RWPE2 (cell line): Measurements from ENCODE around the gene PALD1.

Source experiments
- ATAC-seq: fragments of 200-7000 bp; cut with Tn5 transposase; 3 replicates; pipeline ENCODE4 v1.9.1; 2021; ENCODE audit warnings: low read depth
- DNase-seq: peaks from one replicate; pipeline ENCODE4 v3.0.0-alpha.2; 2020; ENCODE audit warnings: low spot score
- H3K27ac ChIP-seq: fragments of 450-650 bp; 2 replicates; pipeline ENCODE4 v1.5.1; 2017; ENCODE audit warnings: mild to moderate bottlenecking; ENCODE audit not compliant: poor library complexity, severe bottlenecking
- H3K27me3 ChIP-seq: fragments of 250-450 bp; sonication (Bioruptor Pico); 2 replicates; pipeline ENCODE4 v1.5.1; 2021; ENCODE audit warnings: mild to moderate bottlenecking, moderate library complexity; ENCODE audit not compliant: insufficient read depth, poor library complexity, severe bottlenecking
- H3K36me3 ChIP-seq: fragments of 250-450 bp; sonication (Bioruptor Pico); 2 replicates; pipeline ENCODE4 v1.5.1; 2020; ENCODE audit warnings: low read depth, mild to moderate bottlenecking, moderate library complexity
- H3K4me1 ChIP-seq: fragments of 250-450 bp; sonication (Bioruptor Pico); 2 replicates; pipeline ENCODE4 v1.5.1; 2021; ENCODE audit warnings: mild to moderate bottlenecking, moderate library complexity; ENCODE audit not compliant: insufficient read depth, poor library complexity, severe bottlenecking
- H3K4me3 ChIP-seq: fragments of 250-450 bp; sonication (Bioruptor Pico); 2 replicates; pipeline ENCODE4 v1.5.1; 2021; ENCODE audit warnings: mild to moderate bottlenecking, moderate library complexity; ENCODE audit not compliant: severe bottlenecking
- H3K9me3 ChIP-seq: fragments of 250-450 bp; sonication (Bioruptor Pico); 2 replicates; pipeline ENCODE4 v1.5.1; 2021; ENCODE audit warnings: mild to moderate bottlenecking, moderate library complexity; ENCODE audit not compliant: severe bottlenecking
- TF ChIP-seq, protein P1 (sequence below): fragments of 450-650 bp; IDR thresholded peaks from one replicate; pipeline ENCODE4 v1.5.1; 2017; ENCODE audit warnings: mild to moderate bottlenecking, moderate library complexity; ENCODE audit not compliant: poor library complexity, severe bottlenecking

Gene PALD1

DNA sequence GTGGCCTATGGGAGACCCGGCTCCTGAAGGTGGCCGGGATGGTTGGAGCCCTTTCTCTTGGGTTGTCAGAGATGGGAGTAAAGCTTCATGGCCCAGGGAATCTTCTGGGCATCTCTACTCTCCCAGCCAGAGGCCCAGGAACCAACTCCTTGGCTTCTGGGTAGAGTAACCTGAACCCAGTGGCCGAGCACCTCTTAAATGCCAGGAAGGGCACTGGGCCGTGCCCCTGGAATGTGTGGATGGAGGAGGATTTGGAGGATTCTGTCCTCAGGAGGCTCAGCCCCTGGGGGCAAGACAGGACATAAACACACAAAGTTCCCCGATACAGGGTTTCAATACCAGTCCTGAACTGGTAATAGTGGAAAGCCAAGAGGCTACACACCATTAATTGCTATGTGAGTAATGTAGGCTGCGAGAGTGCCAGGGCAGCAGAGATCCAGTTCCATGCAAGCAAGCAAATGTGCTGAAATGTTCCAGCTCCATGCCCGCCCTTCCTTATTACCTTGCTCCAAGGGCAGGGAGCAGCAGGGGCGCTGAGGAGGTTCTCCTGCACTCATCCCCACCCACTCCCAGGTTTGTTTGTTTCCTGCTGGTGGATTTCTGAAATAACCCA lies 1.2 kb downstream of the PALD1 start:
- Histone ChIP-seq H3K4me1 (peaks cover 14% of the 10 kb centered on the region), H3K27ac (no peak overlapping the region)
- TF ChIP-seq, protein P1, sequence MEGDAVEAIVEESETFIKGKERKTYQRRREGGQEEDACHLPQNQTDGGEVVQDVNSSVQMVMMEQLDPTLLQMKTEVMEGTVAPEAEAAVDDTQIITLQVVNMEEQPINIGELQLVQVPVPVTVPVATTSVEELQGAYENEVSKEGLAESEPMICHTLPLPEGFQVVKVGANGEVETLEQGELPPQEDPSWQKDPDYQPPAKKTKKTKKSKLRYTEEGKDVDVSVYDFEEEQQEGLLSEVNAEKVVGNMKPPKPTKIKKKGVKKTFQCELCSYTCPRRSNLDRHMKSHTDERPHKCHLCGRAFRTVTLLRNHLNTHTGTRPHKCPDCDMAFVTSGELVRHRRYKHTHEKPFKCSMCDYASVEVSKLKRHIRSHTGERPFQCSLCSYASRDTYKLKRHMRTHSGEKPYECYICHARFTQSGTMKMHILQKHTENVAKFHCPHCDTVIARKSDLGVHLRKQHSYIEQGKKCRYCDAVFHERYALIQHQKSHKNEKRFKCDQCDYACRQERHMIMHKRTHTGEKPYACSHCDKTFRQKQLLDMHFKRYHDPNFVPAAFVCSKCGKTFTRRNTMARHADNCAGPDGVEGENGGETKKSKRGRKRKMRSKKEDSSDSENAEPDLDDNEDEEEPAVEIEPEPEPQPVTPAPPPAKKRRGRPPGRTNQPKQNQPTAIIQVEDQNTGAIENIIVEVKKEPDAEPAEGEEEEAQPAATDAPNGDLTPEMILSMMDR: no peak

DNA sequence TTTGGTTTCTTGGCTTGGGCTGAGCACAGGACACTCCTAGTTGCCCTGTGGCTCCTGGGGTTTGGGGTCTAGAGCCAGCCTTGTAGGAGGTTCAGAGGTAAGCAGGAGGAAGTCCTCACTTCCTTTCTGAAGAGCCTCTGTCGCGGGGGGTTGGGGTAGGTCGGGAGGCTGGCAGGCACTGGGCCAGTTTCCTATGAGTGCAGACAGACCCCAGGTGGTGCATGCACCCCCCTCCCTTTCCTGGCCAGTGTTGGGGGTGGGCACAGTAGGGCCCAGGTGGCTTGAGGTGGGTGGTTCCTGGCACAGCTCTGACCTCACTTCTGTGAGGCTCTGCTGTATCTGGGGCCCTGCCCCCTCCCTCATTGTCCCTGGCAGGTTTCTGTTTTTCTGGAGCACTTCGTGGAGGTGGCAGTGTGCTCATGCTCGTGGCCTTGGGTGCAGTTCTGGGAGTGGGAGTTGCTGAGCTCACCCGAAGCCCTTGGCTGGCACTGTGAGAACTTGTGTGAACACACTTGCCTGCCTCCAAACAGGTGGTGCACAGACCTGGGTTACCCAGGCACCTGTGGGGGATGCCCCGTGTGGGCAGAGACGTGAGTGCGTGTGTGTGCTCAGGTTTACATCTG lies 1.8 kb downstream of the PALD1 start:
- Histone ChIP-seq H3K27ac (no peak overlapping the region), H3K4me3 (no peak overlapping the region), H3K27me3 (peaks cover 41% of the 10 kb centered on the region), H3K4me1 (peaks cover 10% of the 10 kb centered on the region), H3K36me3 (no peaks in the 10 kb centered on the region), H3K9me3 (no peaks in the 10 kb centered on the region)
- ATAC-seq (no peak), DNase-seq (no peak)
- TF ChIP-seq, protein P1: no peak

More for the DNA sequence above, 1.2 kb downstream of the PALD1 start:
- H3K9me3 ChIP-seq: no peaks in the 10 kb centered on the region
- H3K4me3 ChIP-seq: no peak overlapping the region
- no peaks in the 10 kb centered on the region for H3K36me3 ChIP-seq
- peaks cover 41% of the 10 kb centered on the region for H3K27me3 ChIP-seq
- DNase-seq (no peak), ATAC-seq (no peak)

- no peaks in the 10 kb centered on the region for H3K9me3 ChIP-seq
- peaks cover 4% of the 10 kb centered on the region for H3K4me1 ChIP-seq
- H3K27ac ChIP-seq: no peak overlapping the region
- H3K36me3 ChIP-seq: no peaks in the 10 kb centered on the region
- no peak overlapping the region for H3K4me3 ChIP-seq
- ATAC-seq: no peak
- no peak for DNase-seq
- peaks cover 37% of the 10 kb centered on the region for H3K27me3 ChIP-seq
- TF ChIP-seq, protein P1: no peak
These were observed 2.5 kb downstream of the PALD1 start for GRCh38 chr10:70481105-70481504.

DNA sequence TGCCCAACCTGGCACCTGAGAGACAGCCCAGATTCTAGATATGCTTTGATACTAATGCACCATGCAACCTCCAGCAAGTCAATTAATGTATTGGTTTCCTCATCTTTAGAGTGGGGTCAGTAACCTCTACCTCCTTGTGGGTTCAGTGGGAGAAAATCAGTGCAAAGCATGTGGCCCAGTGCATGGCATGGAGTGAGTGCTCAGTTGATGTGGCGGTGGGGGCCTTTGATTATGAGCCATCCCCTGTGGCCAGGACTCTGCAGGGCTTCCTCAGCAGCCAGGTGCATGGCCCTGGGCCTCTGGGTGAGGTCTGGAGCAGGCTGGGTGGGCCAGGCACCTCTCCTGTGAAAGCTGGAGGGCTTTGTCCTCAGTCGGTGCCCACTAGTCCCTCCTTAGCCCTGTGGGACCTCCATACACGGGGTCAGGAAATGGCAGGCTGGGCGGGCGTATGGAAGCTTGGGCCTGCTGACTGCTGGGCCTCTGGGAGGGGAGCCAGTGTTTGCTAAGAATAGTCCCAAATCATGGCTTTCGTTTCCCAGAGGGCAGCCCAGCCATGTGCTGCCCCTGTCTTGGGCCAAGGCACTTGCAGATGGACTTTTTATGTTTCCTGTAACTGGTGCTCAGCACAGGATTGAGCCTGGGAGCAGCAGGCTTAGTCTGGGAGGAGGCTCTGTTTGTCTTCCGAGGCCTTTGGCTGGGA lies 3.4 kb downstream of the PALD1 start:
- Histone ChIP-seq H3K4me3 (no peak overlapping the region), H3K4me1 (peaks cover 4% of the 10 kb centered on the region), H3K36me3 (no peaks in the 10 kb centered on the region), H3K9me3 (no peaks in the 10 kb centered on the region), H3K27ac (no peak overlapping the region), H3K27me3 (peaks cover 29% of the 10 kb centered on the region)
- TF ChIP-seq, protein P1: no peak
- ATAC-seq (no peak), DNase-seq (no peak)
